Measurements from ENCODE around the gene NR1I2. TPM values are rescaled to one million over a fixed set of nuclear protein-coding genes. Genes with fewer than 3 reads are reported as not detected.

Gene NR1I2
- total RNA-seq, 4 donors from 2014 or later = 0.39 to 0.87 TPM; not detected in 2

GRCh38 chr3:119767936-119768601 lies 13.8 kb upstream of the NR1I2 start:
- no peaks in the 10 kb centered on the region for H3K36me3 ChIP-seq
- DNase-seq (ENCODE audit: low spot score in 2 of 2) = no peak
- H3K9me3 ChIP-seq = no peaks in the 10 kb centered on the region
- no peak for TF ChIP-seq POLR2A (IDR thresholded peaks at IDR 0.05)
- TF ChIP-seq EP300 (IDR thresholded peaks at IDR 0.05) = no peak
- no peak for TF ChIP-seq CTCF (IDR thresholded peaks at IDR 0.05)
- WGBS, 2 donors = 89 to 92% methylated on average over 6 of the region's 6 CpGs
- no peak overlapping the region for H3K27ac ChIP-seq
- H3K4me3 ChIP-seq = no peak overlapping the region
- no peaks in the 10 kb centered on the region for H3K27me3 ChIP-seq
- H3K4me1 ChIP-seq = no peaks in the 10 kb centered on the region

- no peak overlapping the region for H3K4me3 ChIP-seq
- TF ChIP-seq POLR2A (IDR thresholded peaks at IDR 0.05) (no peak), CTCF (IDR thresholded peaks at IDR 0.05) (no peak), EP300 (IDR thresholded peaks at IDR 0.05) (no peak)
- H3K9me3 ChIP-seq = no peaks in the 10 kb centered on the region
- no peak overlapping the region for H3K27ac ChIP-seq
- DNase-seq (ENCODE audit: low spot score in 2 of 2) = no peak
- WGBS, 2 donors = 88 to 90% methylated on average over 7 to 9 of the region's 9 CpGs
- no peaks in the 10 kb centered on the region for H3K4me1 ChIP-seq
- no peaks in the 10 kb centered on the region for H3K27me3 ChIP-seq
- H3K36me3 ChIP-seq = no peaks in the 10 kb centered on the region
Observed at GRCh38 chr3:119768668-119769393, 13.1 kb upstream of the NR1I2 start.

GRCh38 chr3:119769394-119770149 lies 12.3 kb upstream of the NR1I2 start:
- Histone ChIP-seq H3K36me3 (no peaks in the 10 kb centered on the region), H3K27me3 (no peaks in the 10 kb centered on the region), H3K9me3 (no peaks in the 10 kb centered on the region), H3K4me1 (no peaks in the 10 kb centered on the region), H3K4me3 (no peak overlapping the region), H3K27ac (no peak overlapping the region)
- DNase-seq (ENCODE audit: low spot score in 2 of 2) = no peak
- 75% methylated on average over 8 of the region's 8 CpGs for WGBS, 2 donors
- TF ChIP-seq EP300 (IDR thresholded peaks at IDR 0.05) (no peak), POLR2A (IDR thresholded peaks at IDR 0.05) (no peak), CTCF (IDR thresholded peaks at IDR 0.05) (no peak)

GRCh38 chr3:119774444-119774843 lies 7.5 kb upstream of the NR1I2 start:
- H3K36me3 ChIP-seq = no peaks in the 10 kb centered on the region
- 20 to 27% methylated on average over 2 of the region's 2 CpGs for WGBS, 2 donors
- H3K4me3 ChIP-seq = no peak overlapping the region
- no peak for DNase-seq (ENCODE audit: low spot score in 2 of 2)
- TF ChIP-seq POLR2A (IDR thresholded peaks at IDR 0.05) (no peak), EP300 (IDR thresholded peaks at IDR 0.05) (peak in 1 of 2 donors; percentile 32)
- H3K27me3 ChIP-seq = no peaks in the 10 kb centered on the region
- no peaks in the 10 kb centered on the region for H3K4me1 ChIP-seq
- H3K9me3 ChIP-seq = peaks cover 0 to 6% (median 0%) of the 10 kb centered on the region in 4 donors
- H3K27ac ChIP-seq = no peak overlapping the region

GRCh38 chr3:119776304-119776703 lies 5.6 kb upstream of the NR1I2 start:
- Histone ChIP-seq H3K4me1 (no peaks in the 10 kb centered on the region), H3K4me3 (no peak overlapping the region)

More at GRCh38 chr3:119776304-119776703, 5.6 kb upstream of the NR1I2 start:
- H3K9me3 ChIP-seq = peaks cover 0 to 6% (median 0%) of the 10 kb centered on the region in 4 donors
- TF ChIP-seq POLR2A (IDR thresholded peaks at IDR 0.05) = no peak
- TF ChIP-seq EP300 (IDR thresholded peaks at IDR 0.05) = no peak
- no peak for TF ChIP-seq CTCF (IDR thresholded peaks at IDR 0.05)
- H3K27me3 ChIP-seq = no peaks in the 10 kb centered on the region
- H3K36me3 ChIP-seq = no peaks in the 10 kb centered on the region
- no peak overlapping the region for H3K27ac ChIP-seq
- WGBS, 2 donors = 64 to 77% methylated on average over 1 of the region's 1 CpG
- no peak for DNase-seq (ENCODE audit: low spot score in 2 of 2)

Data from tibial nerve (tissue), 4 donors.